Mucosa of descending colon (tissue), 3 donors: ENCODE data around the gene P2RX2. TPM values are rescaled to one million over a fixed set of nuclear protein-coding genes. Genes with fewer than 3 reads are reported as not detected.

Experiments used
- ATAC-seq: fragments of 200-7000 bp; cut with Tn5 transposase; one replicate; pipeline ENCODE4 v1.9.1; 2020; ENCODE audit warnings: mild to moderate bottlenecking, moderate library complexity
- DNase-seq, 3 donors: peaks; one replicate each; pipeline ENCODE4 v3.0.0-alpha.2; 2020
- H3K36me3 ChIP-seq: fragments of 200-600 bp; one replicate; pipeline ENCODE4 v1.8.0; 2021; ENCODE audit warnings: low read depth, mild to moderate bottlenecking
- H3K4me1 ChIP-seq: fragments of 200-600 bp; one replicate; pipeline ENCODE4 v1.8.0; 2021; ENCODE audit warnings: low read depth, mild to moderate bottlenecking
- H3K4me3 ChIP-seq: fragments of 200-600 bp; one replicate; pipeline ENCODE4 v1.8.0; 2021; ENCODE audit warnings: mild to moderate bottlenecking
- H3K9me3 ChIP-seq: fragments of 200-600 bp; one replicate; pipeline ENCODE4 v1.8.0; 2021; ENCODE audit warnings: mild to moderate bottlenecking
- intact Hi-C, 2 donors: fragments of 100-400 bp; cut with DNase I in 1 of 2; cut with micrococcal nuclease in 1 of 2; formaldehyde crosslinking; loops; one replicate each; pipeline versions ENCODE4 v1.11.0 to v1.11.1; 2022; cut with DNase I, micrococcal nuclease
- total RNA-seq, 3 donors: library from RNA; stranded (reverse); fragmentation: NEBNext Ultra II Directional in 2 of 3; extraction: Animal tissue kit (Norgen Biotek cat#: 25700) in 2 of 3; gene quantifications; one replicate each; pipeline versions ENCODE4 v1.2.1 to v1.2.4, GENCODE V29; 2021 to 2023
- TF ChIP-seq, protein P1 (sequence below): fragments of 200-600 bp; IDR thresholded peaks from one replicate; pipeline ENCODE4 v1.8.0; 2022; ENCODE audit warnings: antibody characterized with exemption, mild to moderate bottlenecking
- donor health status: DM: no; HTN: no; CAD: no; lungs with moderate emphysema.
- donor health status: DM: no; HTN: no; CAD: no.
- donor health status: DM: no; HTN: yes; CAD: no.

Gene P2RX2
- total RNA-seq, 3 donors from 2014 or later: 0.19 to 1.4 (median 0.32) TPM

DNA sequence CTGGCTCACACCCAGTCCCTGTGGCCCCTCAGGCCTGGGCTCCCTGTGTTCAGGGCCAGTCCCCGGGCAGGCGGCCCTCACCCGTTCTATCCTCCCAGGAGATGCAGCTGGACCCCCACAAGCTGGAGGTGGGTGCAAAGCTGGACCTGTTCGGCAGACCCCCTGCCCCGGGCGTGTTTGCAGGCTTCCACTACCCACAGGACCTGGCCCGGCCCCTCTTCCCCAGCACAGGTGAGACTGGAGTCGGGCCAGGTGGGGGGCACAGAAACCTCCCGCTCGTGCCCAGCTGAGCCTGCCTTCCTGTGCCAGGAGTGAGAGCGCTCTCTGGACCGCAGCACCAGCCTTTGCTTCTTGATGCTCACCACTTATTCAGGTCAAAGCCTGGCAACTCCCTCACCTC lies 41.9 kb upstream of the P2RX2 start:
- no peak overlapping the region for H3K4me3 ChIP-seq
- H3K36me3 ChIP-seq: no peaks in the 10 kb centered on the region
- TF ChIP-seq, protein P1, sequence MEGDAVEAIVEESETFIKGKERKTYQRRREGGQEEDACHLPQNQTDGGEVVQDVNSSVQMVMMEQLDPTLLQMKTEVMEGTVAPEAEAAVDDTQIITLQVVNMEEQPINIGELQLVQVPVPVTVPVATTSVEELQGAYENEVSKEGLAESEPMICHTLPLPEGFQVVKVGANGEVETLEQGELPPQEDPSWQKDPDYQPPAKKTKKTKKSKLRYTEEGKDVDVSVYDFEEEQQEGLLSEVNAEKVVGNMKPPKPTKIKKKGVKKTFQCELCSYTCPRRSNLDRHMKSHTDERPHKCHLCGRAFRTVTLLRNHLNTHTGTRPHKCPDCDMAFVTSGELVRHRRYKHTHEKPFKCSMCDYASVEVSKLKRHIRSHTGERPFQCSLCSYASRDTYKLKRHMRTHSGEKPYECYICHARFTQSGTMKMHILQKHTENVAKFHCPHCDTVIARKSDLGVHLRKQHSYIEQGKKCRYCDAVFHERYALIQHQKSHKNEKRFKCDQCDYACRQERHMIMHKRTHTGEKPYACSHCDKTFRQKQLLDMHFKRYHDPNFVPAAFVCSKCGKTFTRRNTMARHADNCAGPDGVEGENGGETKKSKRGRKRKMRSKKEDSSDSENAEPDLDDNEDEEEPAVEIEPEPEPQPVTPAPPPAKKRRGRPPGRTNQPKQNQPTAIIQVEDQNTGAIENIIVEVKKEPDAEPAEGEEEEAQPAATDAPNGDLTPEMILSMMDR: no peak
- DNase-seq: no peak
- H3K9me3 ChIP-seq: no peaks in the 10 kb centered on the region
- intact Hi-C loops: no loop called here
- ATAC-seq: no peak
- no peaks in the 10 kb centered on the region for H3K4me1 ChIP-seq

DNA sequence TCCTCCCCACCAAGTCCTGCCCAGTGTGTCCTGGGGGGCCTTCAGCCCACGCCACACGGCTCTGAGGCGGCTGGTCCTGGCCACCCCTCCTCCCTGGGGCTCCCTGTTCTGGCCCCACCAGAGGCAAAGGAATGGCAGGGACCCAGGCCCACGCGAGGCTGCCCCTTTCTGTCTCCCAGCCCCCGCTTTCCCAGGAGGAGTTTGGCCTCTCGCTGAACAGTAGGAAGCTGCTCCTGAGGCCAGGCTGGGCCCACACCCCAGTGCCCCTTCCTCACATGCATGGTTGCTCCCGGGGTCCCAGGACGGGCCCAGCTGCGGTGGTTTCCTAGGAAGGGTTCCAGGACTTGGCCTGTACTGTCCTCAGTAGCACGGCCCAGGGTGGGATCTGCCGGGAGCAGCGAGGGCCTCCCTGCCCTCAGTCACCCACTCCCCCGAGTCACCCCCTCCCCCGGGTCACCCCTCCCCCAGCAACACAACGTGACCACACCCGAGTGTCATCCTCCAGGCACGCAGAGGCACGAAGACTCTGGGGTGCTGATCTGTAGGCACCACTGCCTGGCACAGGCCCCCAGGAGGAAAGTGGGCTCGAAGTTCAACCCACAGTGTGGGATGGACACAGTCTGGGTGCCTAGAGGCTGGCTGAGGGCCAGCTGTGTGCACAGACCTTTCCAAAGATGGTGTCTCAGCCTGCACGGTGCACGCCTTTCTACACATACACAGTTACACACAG lies 41.2 kb upstream of the P2RX2 start:
- H3K4me3 ChIP-seq: no peak overlapping the region
- ATAC-seq: no peak
- H3K9me3 ChIP-seq: no peaks in the 10 kb centered on the region
- H3K36me3 ChIP-seq: no peaks in the 10 kb centered on the region
- DNase-seq: no peak
- no peaks in the 10 kb centered on the region for H3K4me1 ChIP-seq
- TF ChIP-seq, protein P1: no peak
- intact Hi-C loops: no loop called here

DNA sequence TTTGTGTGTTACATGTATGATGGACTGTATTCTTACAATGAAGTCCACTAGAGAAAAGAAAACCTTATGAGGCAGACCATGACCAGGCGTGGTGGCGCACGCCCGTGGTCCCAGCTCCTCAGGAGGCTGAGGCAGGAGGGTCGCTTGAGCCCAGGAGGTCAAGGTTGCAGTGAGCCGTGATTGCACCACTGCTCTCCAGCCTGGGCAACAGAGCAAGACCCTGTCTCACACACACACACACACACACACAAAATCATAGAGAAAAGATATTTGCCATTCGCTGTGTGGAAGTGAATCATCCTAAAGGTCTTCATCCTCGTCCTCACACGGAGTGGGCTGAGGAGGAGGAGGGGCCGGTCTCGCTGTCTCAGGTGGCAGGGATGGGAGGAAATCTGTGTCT lies 40.5 kb upstream of the P2RX2 start:
- DNase-seq (no peak), ATAC-seq (no peak)
- TF ChIP-seq, protein P1: no peak
- intact Hi-C loops: no loop called here
- no peak overlapping the region for H3K4me3 ChIP-seq
- H3K36me3 ChIP-seq: no peaks in the 10 kb centered on the region
- no peaks in the 10 kb centered on the region for H3K9me3 ChIP-seq
- no peaks in the 10 kb centered on the region for H3K4me1 ChIP-seq

DNA sequence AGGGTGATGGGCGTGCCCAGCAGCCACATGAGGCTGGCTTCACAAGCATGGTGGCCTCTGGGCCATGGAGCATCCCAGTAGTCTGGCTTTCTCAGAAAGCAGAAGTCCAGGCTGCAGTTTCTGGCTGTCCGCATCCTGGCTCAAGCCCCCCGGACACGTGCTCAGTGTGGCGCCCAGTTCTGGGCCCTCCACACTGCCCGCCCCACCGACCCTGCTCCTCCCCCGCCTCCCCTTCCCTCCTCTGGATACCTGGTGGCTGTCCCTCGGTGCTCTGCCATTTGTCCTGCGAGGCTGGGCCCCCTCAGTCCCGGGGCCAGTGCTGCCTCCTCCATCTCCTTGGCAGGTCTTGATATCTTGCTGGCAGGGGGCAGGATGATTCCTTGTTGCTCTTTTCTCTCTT lies 39.8 kb upstream of the P2RX2 start:
- Histone ChIP-seq H3K4me1 (no peaks in the 10 kb centered on the region), H3K36me3 (no peaks in the 10 kb centered on the region), H3K4me3 (no peak overlapping the region), H3K9me3 (no peaks in the 10 kb centered on the region)
- ATAC-seq (no peak), DNase-seq (no peak)
- intact Hi-C loops: no loop called here
- TF ChIP-seq, protein P1: no peak

DNA sequence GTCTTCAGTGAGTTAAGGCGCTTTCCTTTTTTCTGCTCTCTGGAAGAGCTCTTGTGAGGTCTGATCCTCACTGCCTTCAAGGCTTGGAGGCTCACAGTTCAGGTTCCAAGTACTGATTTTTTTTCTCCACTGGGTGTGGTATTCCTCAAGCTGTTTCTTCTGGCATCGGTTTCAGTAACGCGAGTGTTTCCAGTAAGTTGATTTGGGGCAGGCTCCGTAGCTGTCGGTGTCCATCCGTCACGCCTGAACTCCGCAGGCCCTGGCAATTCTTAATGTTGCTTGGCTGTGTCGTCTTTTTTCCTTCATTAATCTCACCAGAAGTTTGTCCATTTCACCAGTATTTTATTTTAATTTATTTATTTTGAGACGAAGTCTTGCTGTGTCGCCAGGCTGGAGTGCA lies 38.8 kb upstream of the P2RX2 start:
- Histone ChIP-seq H3K9me3 (no peaks in the 10 kb centered on the region), H3K4me1 (no peaks in the 10 kb centered on the region), H3K36me3 (no peaks in the 10 kb centered on the region), H3K4me3 (no peak overlapping the region)
- DNase-seq (no peak), ATAC-seq (no peak)
- intact Hi-C loops: no loop called here
- TF ChIP-seq, protein P1: no peak
